Right renal cortex interstitium (tissue), 3 donors: Measurements from ENCODE around the gene RASA2. TPM values are rescaled to one million over a fixed set of nuclear protein-coding genes. Genes with fewer than 3 reads are reported as not detected.

ENCODE experiments used
- DNase-seq, 3 donors: peaks; one replicate each; pipeline ENCODE4 v3.0.0-alpha.2; 2013; ENCODE audit warnings: low read depth in 3 of 3, low spot score in 2 of 3
- polyA plus RNA-seq, 3 donors: library from polyadenylated mRNA; unstranded; fragments of 120-200 nt; gene quantifications; one replicate each; pipeline ENCODE4 v1.2.1, GENCODE V29; 2013; ENCODE audit not compliant: insufficient read length in 3 of 3

The RASA2 gene
- polyA plus RNA-seq = 10 to 100 TPM; 18.6 to 20.6 (median 20.4) TPM

- DNase-seq = peak; percentile 5 to 52 (median 40)
Observed at GRCh38 chr3:141486746-141487520, at the start of gene RASA2. Gene RASA2, plus strand, starts transcription at chr3:141487027. Its CDS starts 57 bp downstream, at chr3:141487084.

- no peak for DNase-seq
Observed at GRCh38 chr3:141439589-141439988, 47.2 kb upstream of the RASA2 start.

GRCh38 chr3:141440942-141441341 is 45.9 kb upstream of the RASA2 start:
- no peak for DNase-seq

- DNase-seq = no peak
Observed at GRCh38 chr3:141441381-141442364, 45.2 kb upstream of the RASA2 start.

GRCh38 chr3:141442446-141442845 is 44.4 kb upstream of the RASA2 start:
- no peak for DNase-seq

- DNase-seq = no peak
Observed at GRCh38 chr3:141442914-141443313, 43.9 kb upstream of the RASA2 start.

GRCh38 chr3:141444586-141445285 is 42.1 kb upstream of the RASA2 start:
- DNase-seq = no peak

- DNase-seq = no peak
Observed at GRCh38 chr3:141445990-141446389, 40.8 kb upstream of the RASA2 start.

GRCh38 chr3:141446737-141447136 is 40.1 kb upstream of the RASA2 start:
- DNase-seq = no peak

- no peak for DNase-seq
Observed at GRCh38 chr3:141447383-141447782, 39.4 kb upstream of the RASA2 start.

GRCh38 chr3:141448606-141449220 is 38.1 kb upstream of the RASA2 start:
- no peak for DNase-seq

- DNase-seq = no peak
Observed at GRCh38 chr3:141449424-141449823, 37.4 kb upstream of the RASA2 start.

- DNase-seq = no peak
Observed at GRCh38 chr3:141450727-141451375, 36.0 kb upstream of the RASA2 start.

GRCh38 chr3:141452045-141452444 is 34.8 kb upstream of the RASA2 start:
- no peak for DNase-seq

- no peak for DNase-seq
Observed at GRCh38 chr3:141452773-141453172, 34.1 kb upstream of the RASA2 start.

- DNase-seq = no peak
Observed at GRCh38 chr3:141454054-141454453, 32.8 kb upstream of the RASA2 start.

GRCh38 chr3:141454906-141455602 is 31.8 kb upstream of the RASA2 start:
- no peak for DNase-seq

- no peak for DNase-seq
Observed at GRCh38 chr3:141455603-141456300, 31.1 kb upstream of the RASA2 start.

- DNase-seq = no peak
Observed at GRCh38 chr3:141456301-141456625, 30.6 kb upstream of the RASA2 start.
